CD4-positive, alpha-beta T cell treated with Interleukin-15 for 4 hours (primary cell): Measurements from ENCODE around the gene TROAP.
"Not testable (repeated sequence)": the region's sequence is repeated elsewhere in the genome, so short reads cannot be mapped to it uniquely, and the experiment has no call there.

ENCODE experiments used
- DNase-seq: peaks from one replicate; pipeline ENCODE4 v3.0.0-alpha.2; 2020; ENCODE audit warnings: low spot score

The TROAP gene

GRCh38 chr12:49366652-49367380 lies 43.8 kb downstream of the TROAP start:
- DNase-seq: peak; percentile 82

DNA sequence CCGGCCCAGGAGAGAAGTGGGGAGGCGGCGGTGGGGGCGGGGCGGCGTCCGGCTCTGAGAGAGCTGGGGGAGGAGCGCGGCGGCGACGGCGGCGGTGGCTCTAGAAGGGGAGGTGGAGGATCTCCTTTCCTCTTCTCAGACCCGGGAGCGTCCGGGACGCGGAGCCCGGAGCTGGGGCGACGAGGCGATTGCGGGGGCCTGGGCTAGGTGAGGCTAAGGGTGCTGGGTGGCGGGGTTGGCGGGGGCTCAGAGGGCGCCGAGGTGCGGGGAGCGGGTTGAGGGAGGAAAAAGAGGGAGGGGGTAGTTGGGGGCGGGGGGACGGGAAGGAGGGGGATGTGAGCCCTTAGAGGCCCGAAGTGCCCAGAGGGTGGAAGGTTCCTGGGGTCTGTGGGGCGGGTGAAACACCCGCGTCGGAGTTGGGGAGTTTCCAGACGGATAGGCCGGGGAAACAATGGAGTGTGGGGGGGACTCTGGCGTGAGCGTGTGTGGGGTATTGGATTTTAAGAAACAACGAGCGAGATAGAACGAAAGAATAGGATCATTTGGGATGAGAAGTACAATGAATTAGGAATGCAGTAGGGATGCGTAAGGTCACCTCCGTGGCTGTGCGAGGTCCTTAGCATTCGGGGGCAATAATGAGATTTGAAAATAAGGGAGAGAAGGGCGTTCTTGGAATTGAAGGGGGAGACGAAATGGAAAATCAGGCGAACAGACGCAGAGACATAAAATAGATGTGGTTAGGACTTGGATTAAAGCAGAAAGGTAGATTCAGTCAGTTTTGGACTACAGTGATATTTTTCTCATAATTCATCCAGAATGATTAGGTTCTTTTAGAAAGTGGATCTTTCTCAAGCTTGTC lies 44.6 kb downstream of the TROAP start, which contains the start of gene SPATS2:
Gene SPATS2 (plus strand): TSS at position 82 of the 859 bp plus-strand sequence. CDS start 93,551 bp downstream, outside the sequence.
- DNase-seq: no peak

GRCh38 chr12:49368240-49368600 lies 45.2 kb downstream of the TROAP start:
- DNase-seq: no peak

GRCh38 chr12:49369411-49370145 lies 46.5 kb downstream of the TROAP start:
- no peak for DNase-seq

DNA sequence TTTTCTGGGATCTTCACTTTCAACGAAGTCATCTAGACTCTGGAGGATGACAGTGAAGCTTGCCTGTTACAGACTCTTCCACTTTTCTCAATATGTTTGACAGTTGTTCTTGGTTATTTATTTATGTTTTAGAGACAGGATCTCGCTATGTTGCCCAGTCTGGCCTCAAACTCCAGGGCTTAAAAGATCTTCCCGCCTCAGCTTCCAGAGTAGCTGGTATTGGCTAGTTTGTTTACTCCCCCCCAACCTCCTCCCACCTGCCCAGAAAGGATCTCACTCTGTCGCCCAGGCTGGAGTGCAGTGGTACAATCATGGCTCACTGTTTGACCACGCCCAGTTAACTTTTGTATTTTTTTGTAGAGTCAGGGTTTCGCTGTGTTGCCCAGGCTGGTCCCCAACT lies 47.5 kb downstream of the TROAP start:
- DNase-seq: no peak

DNA sequence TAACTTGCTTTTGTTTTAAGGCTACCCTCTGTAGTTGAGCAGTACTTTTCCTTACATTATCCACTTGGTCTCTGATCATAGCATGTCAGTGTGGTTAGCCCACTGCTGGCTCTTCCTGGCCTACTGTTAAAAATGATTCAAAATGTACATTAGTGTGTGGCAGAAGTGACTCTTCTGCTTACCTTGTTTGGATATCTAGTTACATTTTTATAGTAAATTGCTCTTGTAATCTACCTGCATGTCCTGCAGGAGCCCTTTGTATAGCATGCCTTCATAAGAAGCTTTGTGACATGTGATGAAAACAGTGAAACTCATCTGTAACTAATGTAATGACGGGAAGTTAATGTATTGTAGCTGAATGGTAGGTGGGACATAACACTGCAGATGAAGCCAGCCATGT lies 52.4 kb downstream of the TROAP start:
- no peak for DNase-seq

DNA sequence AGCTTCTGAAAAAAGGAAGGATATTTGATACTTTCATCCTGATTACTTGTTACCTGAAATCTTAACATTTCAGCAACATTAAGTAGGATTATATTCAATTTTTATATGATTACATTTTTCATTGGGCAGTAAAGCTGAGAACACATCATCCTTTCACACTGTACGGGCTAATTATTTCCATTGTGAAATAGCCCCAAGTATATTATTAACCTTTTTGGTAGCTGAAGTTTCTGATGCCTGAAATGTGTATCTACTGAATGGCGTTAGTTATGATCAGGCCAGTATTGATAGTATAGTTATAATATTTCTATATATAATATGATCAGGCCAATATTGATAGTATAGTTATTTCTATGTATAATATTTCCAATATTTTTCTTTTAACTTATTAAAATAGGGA lies 54.3 kb downstream of the TROAP start:
- DNase-seq: no peak

DNA sequence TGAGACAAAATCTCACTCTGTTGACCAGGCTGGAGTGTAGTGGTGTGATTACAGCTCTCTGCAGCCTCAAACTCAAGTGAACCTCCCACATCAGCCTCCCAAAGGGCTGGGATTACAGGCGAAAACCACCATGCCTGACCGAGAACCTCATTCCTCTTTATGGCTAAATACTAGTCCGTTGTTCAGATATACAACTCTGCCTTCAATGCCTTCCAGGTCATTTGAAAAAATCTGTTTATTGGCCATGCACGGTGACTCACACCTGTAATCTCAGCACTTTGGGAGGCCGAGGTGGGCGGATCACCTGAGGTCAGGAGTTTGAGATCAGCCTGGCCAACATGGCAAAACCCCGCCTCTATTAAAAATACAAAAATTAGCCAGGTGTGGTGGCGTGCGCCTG lies 57.1 kb downstream of the TROAP start:
- DNase-seq: not testable (repeated sequence)
